ENCODE data around the gene FAM78B.

Gene FAM78B

GRCh38 chr1:166026555-166026954 is 140.2 kb downstream of the FAM78B start:
- Mint-ChIP-seq H3K27me3 (peaks cover 9 to 46% of the 10 kb centered on the region in 2 donors), H3K36me3 (ENCODE audit: insufficient read depth) (no peaks in the 10 kb centered on the region), H3K9me3 (peaks cover 0 to 7% of the 10 kb centered on the region in 2 donors), H3K4me3 (no peak overlapping the region), H3K4me1 (ENCODE audit: low read depth in 2 of 2) (no peaks in the 10 kb centered on the region), H3K27ac (no peak overlapping the region)
- DNase-seq: no peak
- no peak for ATAC-seq (replicated peaks)

- Mint-ChIP-seq H3K27me3 (peaks cover 9 to 42% of the 10 kb centered on the region in 2 donors), H3K27ac (no peak overlapping the region), H3K9me3 (peaks cover 0 to 3% of the 10 kb centered on the region in 2 donors), H3K4me3 (no peak overlapping the region), H3K4me1 (ENCODE audit: low read depth in 2 of 2) (no peaks in the 10 kb centered on the region), H3K36me3 (ENCODE audit: insufficient read depth) (no peaks in the 10 kb centered on the region)
- no peak for ATAC-seq (replicated peaks)
- DNase-seq: no peak
These were observed 140.7 kb downstream of the FAM78B start for GRCh38 chr1:166026143-166026542.

- H3K9me3 Mint-ChIP-seq: peaks cover 0 to 3% of the 10 kb centered on the region in 2 donors
- DNase-seq (no peak), ATAC-seq (replicated peaks) (no peak)
- no peak overlapping the region for H3K4me3 Mint-ChIP-seq
- no peaks in the 10 kb centered on the region for H3K36me3 Mint-ChIP-seq (ENCODE audit: insufficient read depth)
- no peak overlapping the region for H3K27ac Mint-ChIP-seq
- peaks cover 12 to 17% of the 10 kb centered on the region in 2 donors for H3K27me3 Mint-ChIP-seq
- H3K4me1 Mint-ChIP-seq (ENCODE audit: low read depth in 2 of 2): no peaks in the 10 kb centered on the region
These were observed 146.6 kb downstream of the FAM78B start for GRCh38 chr1:166020210-166020609.
